T-cell (primary cell): ENCODE results near the gene ZNF311. TPM values are rescaled to one million over a fixed set of nuclear protein-coding genes. Genes with fewer than 3 reads are reported as not detected.
A peak's percentile ranks its signal among the peaks of the same experiment; 100 is the strongest.
"Not testable (repeated sequence)": the region's sequence is repeated elsewhere in the genome, so short reads cannot be mapped to it uniquely, and the experiment has no call there.

ENCODE experiments used
- ATAC-seq, 4 experiments: fragments of 200-7000 bp in 3 of 4; fragments of 150-1000 bp in 1 of 4; cut with Tn5 transposase; replicated peaks in 1 of 4; 1 replicate in 3 of 4; 2 replicates in 1 of 4; pipeline ENCODE4 v1.10.0; 2021; ENCODE audit warnings: moderate library complexity in 3 of 4, mild to moderate bottlenecking in 2 of 4, moderate number of reproducible peaks in 1 of 4
- CTCF ChIA-PET, 2 donors: fragments of 300-600 bp; sonication (Branson Sonifier 250); formaldehyde crosslinking; loops; one replicate each; lab custom pipeline; 2022; ENCODE audit warnings: antibody characterized with exemption in 2 of 2; lab: Charles Lee
- POLR2A ChIA-PET, 2 donors: fragments of 300-600 bp; sonication (Branson Sonifier 250); formaldehyde crosslinking; loops; one replicate each; lab custom pipeline; 2022; ENCODE audit warnings: antibody characterized with exemption in 2 of 2; lab: Charles Lee
- DNase-seq, 35 experiments: peaks; one replicate each; pipeline versions ENCODE4 v3.0.0 to v3.0.0-alpha.2; 2013 to 2023
- H3K27ac ChIP-seq: one replicate; pipeline ENCODE4 v1.5.1; 2013; ENCODE audit warnings: low read length
- H3K27me3 ChIP-seq, 2 experiments: replicated peaks in 1 of 2; 1 replicate in 1 of 2; 2 replicates in 1 of 2; pipeline versions ENCODE4 v1.6.1 to v1.7.0; 2013; ENCODE audit warnings: low read length in 1 of 2, mixed read lengths in 1 of 2; ENCODE audit not compliant: control insufficient read depth in 2 of 2, insufficient read depth in 2 of 2; ENCODE audit errors: extremely low read depth in 1 of 2
- H3K36me3 ChIP-seq, 2 donors: 1 replicate in 1 of 2; 2 replicates in 1 of 2; pipeline versions ENCODE4 v1.6.1 to v1.7.0; 2013; ENCODE audit warnings: low read length in 1 of 2; ENCODE audit not compliant: control insufficient read depth in 2 of 2, insufficient read depth in 1 of 2; ENCODE audit errors: extremely low read depth in 1 of 2
- H3K4me1 ChIP-seq, 2 experiments: 1 replicate in 1 of 2; 2 replicates in 1 of 2; pipeline versions ENCODE4 v1.6.1 to v1.7.0; 2013; ENCODE audit warnings: low read length in 2 of 2, mixed read lengths in 1 of 2; ENCODE audit not compliant: insufficient read depth in 2 of 2, control insufficient read depth in 1 of 2; ENCODE audit errors: extremely low read depth in 1 of 2
- H3K4me3 ChIP-seq, 2 donors: 1 replicate in 1 of 2; 2 replicates in 1 of 2; pipeline versions ENCODE4 v1.5.1 to v1.7.0; 2013; ENCODE audit warnings: mild to moderate bottlenecking in 2 of 2, low read length in 1 of 2, moderate library complexity in 1 of 2; ENCODE audit not compliant: control insufficient read depth in 1 of 2; ENCODE audit errors: extremely low read depth in 1 of 2
- H3K9me3 ChIP-seq: 2 replicates; pipeline ENCODE4 v1.7.0; 2013
- H3K27ac Mint-ChIP-seq, 2 donors: one replicate each; pipeline ENCODE4 v1.8.0; 2020 to 2021; ENCODE audit warnings: mild to moderate bottlenecking in 2 of 2, mixed read lengths in 2 of 2
- H3K27me3 Mint-ChIP-seq, 2 donors: one replicate each; pipeline ENCODE4 v1.8.0; 2021 to 2022; ENCODE audit warnings: mixed read lengths in 2 of 2
- H3K36me3 Mint-ChIP-seq: one replicate; pipeline ENCODE4 v1.8.0; 2021; ENCODE audit warnings: mixed read lengths
- H3K4me1 Mint-ChIP-seq, 3 donors: one replicate each; pipeline ENCODE4 v1.8.0; 2020 to 2022; ENCODE audit warnings: mixed read lengths in 3 of 3, mild to moderate bottlenecking in 1 of 3
- H3K4me3 Mint-ChIP-seq, 3 donors: one replicate each; pipeline ENCODE4 v1.8.0; 2020 to 2022; ENCODE audit warnings: mild to moderate bottlenecking in 3 of 3, mixed read lengths in 3 of 3, moderate library complexity in 3 of 3
- H3K9me3 Mint-ChIP-seq, 3 donors: one replicate each; pipeline ENCODE4 v1.8.0; 2020 to 2022; ENCODE audit warnings: mixed read lengths in 3 of 3
- WGBS: methylation state at CpG from one replicate; pipeline ENCODE4 v1.1.5; 2013; ENCODE audit warnings: missing lambda C conversion rate; ENCODE audit not compliant: insufficient coverage; 5-methylcytosine and 5-hydroxymethylcytosine counted together
- total RNA-seq, 35 experiments: library from RNA in 6 of 35; stranded (reverse) in 6 of 35; fragments of 120-200 nt in 1 of 35; gene quantifications; one replicate each; pipeline versions ENCODE4 v1.2.1 to v1.2.4 and lab custom pipeline; 2013 to 2026

The ZNF311 gene
- total RNA-seq, 5 donors from 2014 or later (not counting 1 experiment from before 2014, with no cell fraction given): 0.22 to 0.61 (median 0.30) TPM

DNA sequence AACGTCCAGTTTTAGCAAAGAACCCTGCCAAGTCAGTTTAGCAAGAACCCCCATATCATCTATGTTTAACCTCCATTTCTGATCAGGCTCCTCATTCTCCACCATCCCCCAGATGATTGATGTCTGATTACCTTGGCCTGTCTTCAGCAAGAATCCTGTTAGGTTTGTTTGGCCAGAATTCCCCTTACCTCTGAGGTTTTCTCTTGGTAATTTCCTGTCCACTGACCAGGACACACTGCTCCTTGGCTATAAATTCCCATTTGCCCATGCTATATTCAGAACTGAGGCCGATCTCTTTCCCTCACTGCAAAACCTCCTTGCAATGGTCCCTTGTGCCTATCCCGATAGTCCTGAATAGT lies 27.0 kb downstream of the ZNF311 start:
- Histone ChIP-seq H3K9me3 (no peaks in the 10 kb centered on the region), H3K4me3 (no peak overlapping the region), H3K27me3 (peaks cover 4 to 16% of the 10 kb centered on the region in 2 experiments), H3K27ac (no peak overlapping the region), H3K36me3 (no peaks in the 10 kb centered on the region), H3K4me1 (peaks cover 8 to 20% of the 10 kb centered on the region in 2 experiments)
- peak overlapping the region; percentile 63 to 69 (median 69) for H3K4me3 Mint-ChIP-seq
- H3K27ac Mint-ChIP-seq: peak overlapping the region in 1 of 2 donors; percentile 13
- ChIA-PET CTCF (no interaction called here), POLR2A (no interaction called here)
- no peaks in the 10 kb centered on the region for H3K9me3 Mint-ChIP-seq
- H3K36me3 Mint-ChIP-seq: no peaks in the 10 kb centered on the region
- no peak for DNase-seq
- ATAC-seq: no peak
- peaks cover 32 to 49% (median 35%) of the 10 kb centered on the region in 3 donors for H3K4me1 Mint-ChIP-seq
- WGBS: 96% methylated on average over 3 of the region's 3 CpGs
- peaks cover 23 to 33% of the 10 kb centered on the region in 2 donors for H3K27me3 Mint-ChIP-seq

DNA sequence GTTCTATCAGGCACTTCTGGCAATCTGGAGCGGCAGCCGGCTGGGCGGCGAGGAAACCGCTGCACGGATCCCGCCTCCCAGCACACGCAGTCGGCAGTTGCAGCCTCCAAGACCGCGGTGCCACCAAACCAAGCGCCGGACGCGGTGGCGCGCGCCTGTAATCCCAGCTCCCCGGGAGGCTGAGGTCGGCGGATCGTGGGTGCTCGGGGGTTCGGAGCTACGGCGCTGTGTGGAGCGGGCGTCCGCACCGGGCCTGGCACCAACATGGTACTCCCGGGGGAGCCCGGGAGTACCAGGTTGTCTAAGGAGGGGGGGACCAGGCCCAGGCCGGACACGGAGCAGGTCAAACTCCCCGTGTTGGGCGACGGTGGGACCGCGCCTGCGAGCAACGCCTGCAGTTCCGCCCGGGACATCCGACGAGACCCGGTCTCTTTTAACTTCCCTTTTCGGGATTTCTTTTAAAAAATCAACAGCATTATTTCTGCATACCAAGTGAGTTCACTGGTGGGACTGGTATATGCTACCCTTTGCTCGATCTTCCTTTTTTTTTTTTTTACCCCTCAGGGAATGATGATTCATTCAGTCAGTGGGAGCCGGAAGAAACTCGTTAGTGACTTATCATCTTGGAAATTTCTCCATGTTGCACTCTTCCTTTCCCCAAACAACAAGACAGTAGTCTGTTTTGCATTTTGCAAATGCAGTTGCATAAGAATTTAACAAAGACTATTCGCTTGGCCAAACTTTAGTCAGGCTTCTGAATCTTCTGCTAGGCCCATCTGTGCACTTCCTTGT lies 27.6 kb downstream of the ZNF311 start:
- no peak overlapping the region for H3K27ac Mint-ChIP-seq
- H3K4me3 ChIP-seq: peak overlapping the region; percentile 37 to 49
- CTCF ChIA-PET: interaction anchor here (0.6 to 0.7 kb wide), 3 partner anchors 368 to 1778 kb away, joined by 3 to 5 read pairs (median 3); no protein-coding TSS in a partner anchor

DNA sequence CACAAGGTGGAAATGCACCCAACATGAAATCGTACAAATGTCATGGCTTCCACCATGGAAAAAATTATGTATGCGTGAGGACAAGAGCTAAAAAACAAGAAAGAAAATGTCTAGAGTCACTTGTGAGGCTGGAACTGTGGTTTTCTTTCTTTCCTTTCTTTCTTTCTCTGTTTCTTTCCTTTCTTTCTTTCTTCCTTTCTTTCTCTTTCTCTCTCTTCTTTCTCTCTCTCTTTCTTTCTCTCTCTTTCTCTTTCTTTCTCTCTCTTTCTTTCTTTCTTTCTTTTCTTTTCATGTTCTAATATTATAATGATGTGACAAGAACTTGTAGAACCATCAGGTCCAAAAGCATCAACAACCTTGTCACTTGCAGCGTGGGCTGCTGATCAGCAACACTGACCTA lies 28.4 kb downstream of the ZNF311 start:
- Histone ChIP-seq H3K36me3 (no peaks in the 10 kb centered on the region), H3K4me1 (peaks cover 4 to 14% of the 10 kb centered on the region in 2 experiments), H3K27me3 (peaks cover 4 to 16% of the 10 kb centered on the region in 2 experiments), H3K4me3 (no peak overlapping the region), H3K27ac (no peak overlapping the region), H3K9me3 (no peaks in the 10 kb centered on the region)
- Mint-ChIP-seq H3K36me3 (no peaks in the 10 kb centered on the region), H3K9me3 (no peaks in the 10 kb centered on the region), H3K27ac (no peak overlapping the region), H3K4me3 (no peak overlapping the region), H3K4me1 (peaks cover 25 to 35% (median 26%) of the 10 kb centered on the region in 3 donors), H3K27me3 (peaks cover 20 to 28% of the 10 kb centered on the region in 2 donors)
- ChIA-PET CTCF (interaction anchor here (0.6 to 0.7 kb wide), 2 partner anchors 139 to 367 kb away, joined by 3 read pairs; no protein-coding TSS in a partner anchor), POLR2A (no interaction called here)
- no CpG with 5 or more reads among the region's 3 CpGs for WGBS
- no peak for DNase-seq
- ATAC-seq: no peak

More for the DNA sequence above, 27.6 kb downstream of the ZNF311 start:
- Mint-ChIP-seq H3K36me3 (no peaks in the 10 kb centered on the region), H3K4me1 (peaks cover 27 to 44% (median 31%) of the 10 kb centered on the region in 3 donors), H3K27me3 (peaks cover 23 to 33% of the 10 kb centered on the region in 2 donors), H3K4me3 (peak overlapping the region; percentile 63 to 69 (median 69)), H3K9me3 (no peaks in the 10 kb centered on the region)
- POLR2A ChIA-PET: no interaction called here
- H3K9me3 ChIP-seq: no peaks in the 10 kb centered on the region
- no peak overlapping the region for H3K27ac ChIP-seq
- no peaks in the 10 kb centered on the region for H3K36me3 ChIP-seq
- ATAC-seq (peak in 3 of 4 experiments; percentile 13 to 33 (median 19)), DNase-seq (peak in 6 of 35 experiments; percentile 16 to 30 (median 18))
- H3K4me1 ChIP-seq: peaks cover 7 to 17% of the 10 kb centered on the region in 2 experiments
- WGBS: 17% methylated on average over 46 of the region's 51 CpGs
- H3K27me3 ChIP-seq: peaks cover 4 to 16% of the 10 kb centered on the region in 2 experiments

- peaks cover 12 to 18% (median 12%) of the 10 kb centered on the region in 3 donors for H3K4me1 Mint-ChIP-seq
These were observed 30.6 kb downstream of the ZNF311 start for GRCh38 chr6:28974505-28974904.

DNA sequence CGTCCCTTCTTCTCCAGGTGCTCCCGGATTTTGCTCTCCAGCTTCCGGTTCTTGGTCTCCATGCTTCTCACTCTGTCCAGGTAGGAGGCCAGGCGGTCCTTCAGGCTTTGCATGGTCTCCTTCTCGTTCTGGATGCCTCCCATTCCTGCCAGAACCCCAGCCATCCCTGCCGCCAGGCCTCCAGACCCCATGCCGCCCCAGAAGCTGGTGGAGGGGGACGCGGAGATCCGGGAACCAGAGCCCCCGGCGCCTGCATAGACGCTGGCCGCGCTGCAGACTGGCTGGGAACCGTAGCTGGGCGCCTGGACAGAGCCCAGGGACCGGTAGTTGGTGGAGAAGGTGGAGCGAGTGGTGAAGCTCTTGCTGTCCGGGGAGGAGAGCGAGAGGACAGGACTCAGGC lies 35.1 kb downstream of the ZNF311 start:
- WGBS: 86% methylated on average over 20 of the region's 21 CpGs
- Mint-ChIP-seq H3K9me3 (peaks cover 0 to 22% (median 7%) of the 10 kb centered on the region in 3 donors), H3K27me3 (peaks cover 16 to 21% of the 10 kb centered on the region in 2 donors)
- H3K36me3 ChIP-seq, H3K9me3 ChIP-seq, H3K4me3 Mint-ChIP-seq, H3K27ac ChIP-seq, ATAC-seq, H3K27me3 ChIP-seq, DNase-seq, POLR2A ChIA-PET, H3K4me1 Mint-ChIP-seq, H3K27ac Mint-ChIP-seq, H3K4me3 ChIP-seq, H3K4me1 ChIP-seq, H3K36me3 Mint-ChIP-seq: not testable (repeated sequence)
- CTCF ChIA-PET: interaction anchor here in 1 of 2 donors (1.1 kb wide), 1 partner anchor 10 kb away, joined by 3 read pairs; no protein-coding TSS in a partner anchor

More at GRCh38 chr6:28974505-28974904, 30.6 kb downstream of the ZNF311 start:
- Mint-ChIP-seq H3K27ac (no peak overlapping the region), H3K4me3 (no peak overlapping the region), H3K36me3 (no peaks in the 10 kb centered on the region), H3K9me3 (no peaks in the 10 kb centered on the region), H3K27me3 (peaks cover 20 to 24% of the 10 kb centered on the region in 2 donors)
- Histone ChIP-seq H3K27ac (no peak overlapping the region), H3K27me3 (peaks cover 4 to 16% of the 10 kb centered on the region in 2 experiments), H3K4me3 (no peak overlapping the region), H3K36me3 (no peaks in the 10 kb centered on the region), H3K9me3 (no peaks in the 10 kb centered on the region), H3K4me1 (peaks cover 0 to 6% of the 10 kb centered on the region in 2 experiments)
- ATAC-seq: no peak
- ChIA-PET POLR2A (no interaction called here), CTCF (no interaction called here)
- no peak for DNase-seq
- WGBS: no CpG with 5 or more reads among the region's 1 CpG

DNA sequence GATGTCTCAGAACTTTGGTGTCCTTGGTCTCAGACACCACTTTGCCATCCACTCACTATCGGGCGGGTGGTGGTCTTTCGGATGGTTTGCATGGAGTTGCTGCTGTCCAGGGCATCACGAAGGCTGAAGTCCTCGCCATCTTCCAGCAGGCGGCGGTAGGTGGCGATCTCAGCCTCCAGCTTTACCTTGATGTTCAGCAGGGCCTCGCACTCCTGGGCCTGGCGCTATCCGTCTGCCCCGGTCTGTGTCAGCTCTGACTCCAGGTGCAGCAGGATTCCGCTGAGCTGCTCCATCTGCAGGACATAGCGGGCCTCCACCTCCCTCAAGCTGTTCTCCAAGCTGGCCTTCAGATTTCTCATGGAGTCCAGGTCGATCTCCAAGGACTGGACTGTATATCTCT lies 36.0 kb downstream of the ZNF311 start:
- Histone ChIP-seq H3K4me1 (no peaks in the 10 kb centered on the region), H3K27ac (no peak overlapping the region), H3K36me3 (no peaks in the 10 kb centered on the region), H3K4me3 (no peak overlapping the region), H3K27me3 (peaks cover 0 to 9% of the 10 kb centered on the region in 2 experiments), H3K9me3 (peaks cover 3% of the 10 kb centered on the region)
- ATAC-seq: no peak
- Mint-ChIP-seq H3K4me3 (no peak overlapping the region), H3K4me1 (no peaks in the 10 kb centered on the region), H3K27ac (no peak overlapping the region), H3K27me3 (peaks cover 12 to 21% of the 10 kb centered on the region in 2 donors), H3K36me3 (peaks cover 4% of the 10 kb centered on the region), H3K9me3 (peaks cover 0 to 22% (median 7%) of the 10 kb centered on the region in 3 donors)
- ChIA-PET POLR2A (no interaction called here), CTCF (no interaction called here)
- 88% methylated on average over 15 of the region's 15 CpGs for WGBS
- DNase-seq: no peak
